Measurements from ENCODE around the gene SSC4D.
"Not testable (repeated sequence)": the region's sequence is repeated elsewhere in the genome, so short reads cannot be mapped to it uniquely, and the experiment has no call there.

The SSC4D gene
- 0.21 to 0.24 reads per million in 2 donors for total RNA-seq

- DNase-seq: no peak
These were observed at the start of gene SSC4D for GRCh38 chr7:76409537-76409936. TSS of gene SSC4D (minus strand) at chr7:76409697. CDS start at chr7:76404439, 5,258 bp downstream.

- DNase-seq: not testable (repeated sequence)
These were observed 49.0 kb upstream of the SSC4D start for GRCh38 chr7:76458504-76458903.

- DNase-seq: not testable (repeated sequence)
These were observed 47.5 kb upstream of the SSC4D start for GRCh38 chr7:76457017-76457416.

GRCh38 chr7:76445577-76446008 is 36.1 kb upstream of the SSC4D start:
- not testable (repeated sequence) for DNase-seq

GRCh38 chr7:76443846-76444245 is 34.3 kb upstream of the SSC4D start:
- not testable (repeated sequence) for DNase-seq

GRCh38 chr7:76442664-76443446 is 33.4 kb upstream of the SSC4D start:
- DNase-seq: not testable (repeated sequence)

GRCh38 chr7:76441792-76442191 is 32.3 kb upstream of the SSC4D start:
- not testable (repeated sequence) for DNase-seq

- DNase-seq: not testable (repeated sequence)
These were observed 30.9 kb upstream of the SSC4D start for GRCh38 chr7:76440404-76440803.

GRCh38 chr7:76439120-76439888 is 29.8 kb upstream of the SSC4D start:
- DNase-seq: not testable (repeated sequence)

- DNase-seq: not testable (repeated sequence)
These were observed 28.4 kb upstream of the SSC4D start for GRCh38 chr7:76437873-76438272.

GRCh38 chr7:76430836-76431235 is 21.3 kb upstream of the SSC4D start:
- no peak for DNase-seq

GRCh38 chr7:76430211-76430610 is 20.7 kb upstream of the SSC4D start:
- no peak for DNase-seq

GRCh38 chr7:76428868-76429805 is 19.6 kb upstream of the SSC4D start:
- DNase-seq: no peak

GRCh38 chr7:76428149-76428823 is 18.8 kb upstream of the SSC4D start:
- DNase-seq: no peak

- DNase-seq: no peak
These were observed 18.1 kb upstream of the SSC4D start for GRCh38 chr7:76427635-76428034.

- DNase-seq: no peak
These were observed 16.7 kb upstream of the SSC4D start for GRCh38 chr7:76426246-76426645.

- DNase-seq: not testable (repeated sequence)
These were observed 16.1 kb upstream of the SSC4D start for GRCh38 chr7:76425558-76425957.

- no peak for DNase-seq
These were observed 15.7 kb upstream of the SSC4D start for GRCh38 chr7:76425156-76425555.

GRCh38 chr7:76424413-76425111 is 15.1 kb upstream of the SSC4D start, which contains the start of gene ZP3:
TSS of gene ZP3 (plus strand) at chr7:76424950. CDS start at chr7:76424965, 15 bp downstream.
- no peak for DNase-seq

GRCh38 chr7:76423666-76424412 is 14.3 kb upstream of the SSC4D start:
- DNase-seq: no peak

Measured in T-helper 9 cell (primary cell).